OCI-LY3 (cell line): ENCODE data around the gene HNRNPH1.

ENCODE experiments used
- H2AFZ ChIP-seq: fragments of 200-600, 300-600 bp; shearing (Covaris generic); 2 replicates; pipeline ENCODE4 v1.6.0; 2014; ENCODE audit warnings: antibody characterized with exemption, low read depth, low read length
- H3K27ac ChIP-seq: fragments of 200-600, 300-600 bp; sonication (generic); 2 replicates; pipeline ENCODE4 v1.5.1; 2014; ENCODE audit warnings: mild to moderate bottlenecking, low read length, moderate library complexity, mixed read lengths
- H3K27me3 ChIP-seq: fragments of 200-600, 300-600 bp; sonication (generic); 2 replicates; pipeline ENCODE4 v1.6.1; 2014; ENCODE audit warnings: low read depth, low read length, mixed read lengths
- H3K36me3 ChIP-seq: fragments of 200-600, 300-600 bp; sonication (generic); replicated peaks from 2 replicates; pipeline ENCODE3; 2014; ENCODE audit warnings: low read depth, low read length, mixed read lengths
- H3K4me1 ChIP-seq: fragments of 300-600, 200-600 bp; sonication (generic); 2 replicates; pipeline ENCODE4 v1.6.1; 2014; ENCODE audit warnings: low read length, mixed read lengths
- H3K4me2 ChIP-seq: fragments of 200-600, 300-600 bp; sonication (generic); 2 replicates; pipeline ENCODE4 v1.6.1; 2014; ENCODE audit warnings: low read length, mixed read lengths
- H3K4me3 ChIP-seq: fragments of 300-600, 200-600 bp; sonication (generic); 2 replicates; pipeline ENCODE4 v1.5.1; 2014; ENCODE audit warnings: antibody characterized with exemption, mild to moderate bottlenecking, low read length, moderate library complexity
- H3K79me2 ChIP-seq: fragments of 300-600, 200-600 bp; shearing (Covaris generic); 2 replicates; pipeline ENCODE4 v1.6.1; 2014; ENCODE audit warnings: mild to moderate bottlenecking, low read length, mixed read lengths
- H3K9ac ChIP-seq: fragments of 300-600, 200-600 bp; shearing (Covaris generic); 2 replicates; pipeline ENCODE4 v1.6.0; 2014; ENCODE audit warnings: mild to moderate bottlenecking, low read length, moderate library complexity
- H3K9me3 ChIP-seq: fragments of 200-600, 300-600 bp; shearing (Covaris generic); 2 replicates; pipeline ENCODE4 v1.6.1; 2014; ENCODE audit warnings: low read length, mixed read lengths; ENCODE audit not compliant: insufficient read depth
- H4K20me1 ChIP-seq: fragments of 200-600, 300-600 bp; sonication (generic); 2 replicates; pipeline ENCODE4 v1.6.1; 2016; ENCODE audit warnings: low read length, mixed read lengths; ENCODE audit not compliant: insufficient read depth
- CTCF ChIP-seq: fragments of 200-600, 300-600 bp; sonication (generic); IDR thresholded peaks from 2 replicates; pipeline ENCODE4 v1.5.1; 2014; ENCODE audit warnings: antibody characterized with exemption, low read length, low read depth
- EZH2phosphoT487 ChIP-seq: fragments of 200-600 bp; shearing (Covaris generic); IDR thresholded peaks from 2 replicates; pipeline ENCODE4 v1.6.1; 2018; ENCODE audit warnings: antibody characterized with exemption, mixed run types, low read depth

The HNRNPH1 gene

GRCh38 chr5:179620703-179621350 lies 2.6 kb downstream of the HNRNPH1 start:
- H2AFZ ChIP-seq = no peak overlapping the region
- peaks cover 68% of the 10 kb centered on the region for H4K20me1 ChIP-seq
- peak overlapping the region; percentile 97 for H3K4me2 ChIP-seq
- peaks cover 72% of the 10 kb centered on the region for H3K36me3 ChIP-seq
- no peaks in the 10 kb centered on the region for H3K27me3 ChIP-seq
- peak overlapping the region; percentile 71 for H3K9ac ChIP-seq
- peaks cover 32% of the 10 kb centered on the region for H3K4me1 ChIP-seq
- peaks cover 85% of the 10 kb centered on the region for H3K79me2 ChIP-seq
- TF ChIP-seq EZH2phosphoT487 (no peak), CTCF (no peak)
- H3K4me3 ChIP-seq = peak overlapping the region; percentile 95
- H3K27ac ChIP-seq = peak overlapping the region; percentile 27; the same call in 1 of the 2 replicates
- H3K9me3 ChIP-seq = no peaks in the 10 kb centered on the region

- Histone ChIP-seq H3K4me1 (peaks cover 32% of the 10 kb centered on the region), H3K36me3 (peaks cover 77% of the 10 kb centered on the region)
Observed at GRCh38 chr5:179620293-179620692, 3.2 kb downstream of the HNRNPH1 start.

GRCh38 chr5:179619776-179620175 lies 3.7 kb downstream of the HNRNPH1 start:
- Histone ChIP-seq H3K4me2 (peak overlapping the region; percentile 9; the same call in 1 of the 2 replicates), H3K9me3 (no peaks in the 10 kb centered on the region), H3K27me3 (no peaks in the 10 kb centered on the region), H3K4me3 (no peak overlapping the region), H4K20me1 (peaks cover 78% of the 10 kb centered on the region), H3K9ac (no peak overlapping the region), H2AFZ (no peak overlapping the region), H3K4me1 (peaks cover 29% of the 10 kb centered on the region), H3K27ac (no peak overlapping the region), H3K79me2 (peaks cover 88% of the 10 kb centered on the region), H3K36me3 (peaks cover 83% of the 10 kb centered on the region)
- TF ChIP-seq EZH2phosphoT487 = no peak
- TF ChIP-seq CTCF = no peak

More at GRCh38 chr5:179620293-179620692, 3.2 kb downstream of the HNRNPH1 start:
- Histone ChIP-seq H3K27ac (no peak overlapping the region), H3K4me2 (peak overlapping the region; percentile 97), H3K79me2 (peaks cover 90% of the 10 kb centered on the region), H3K9ac (no peak overlapping the region), H3K27me3 (no peaks in the 10 kb centered on the region), H3K9me3 (no peaks in the 10 kb centered on the region), H2AFZ (no peak overlapping the region), H4K20me1 (peaks cover 74% of the 10 kb centered on the region), H3K4me3 (peak overlapping the region; percentile 95)
- no peak for TF ChIP-seq CTCF
- no peak for TF ChIP-seq EZH2phosphoT487

GRCh38 chr5:179618923-179619554 lies 4.4 kb downstream of the HNRNPH1 start:
- Histone ChIP-seq H3K4me1 (peaks cover 22% of the 10 kb centered on the region), H3K4me3 (no peak overlapping the region), H4K20me1 (peaks cover 84% of the 10 kb centered on the region), H3K4me2 (no peak overlapping the region), H2AFZ (no peak overlapping the region), H3K27me3 (no peaks in the 10 kb centered on the region), H3K79me2 (peaks cover 81% of the 10 kb centered on the region), H3K9ac (no peak overlapping the region), H3K27ac (no peak overlapping the region), H3K9me3 (no peaks in the 10 kb centered on the region), H3K36me3 (peaks cover 87% of the 10 kb centered on the region)
- TF ChIP-seq CTCF (no peak), EZH2phosphoT487 (no peak)
